Measurements from ENCODE around the gene ERCC4.

ERCC4 gene

DNA sequence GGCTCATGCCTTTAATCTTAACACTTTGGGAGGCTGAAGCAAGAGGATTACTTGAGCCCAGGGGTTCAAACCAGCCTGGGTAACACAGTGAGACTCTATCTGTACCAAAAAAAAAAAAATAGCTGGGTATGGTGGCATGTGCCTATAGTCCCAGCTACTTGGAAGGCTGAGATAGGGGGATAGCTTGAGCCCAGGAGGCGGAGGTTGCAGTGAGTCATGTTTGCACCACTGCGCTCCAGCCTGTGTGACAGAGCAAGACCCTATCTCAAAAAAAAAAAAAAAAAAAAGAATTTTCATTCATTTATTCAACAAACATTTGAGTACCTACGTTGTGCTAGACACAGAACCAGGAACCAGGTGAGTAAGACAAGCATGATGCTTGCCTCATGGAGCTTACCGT, 77.6 kb downstream of the ERCC4 start:
- no peak for DNase-seq

DNA sequence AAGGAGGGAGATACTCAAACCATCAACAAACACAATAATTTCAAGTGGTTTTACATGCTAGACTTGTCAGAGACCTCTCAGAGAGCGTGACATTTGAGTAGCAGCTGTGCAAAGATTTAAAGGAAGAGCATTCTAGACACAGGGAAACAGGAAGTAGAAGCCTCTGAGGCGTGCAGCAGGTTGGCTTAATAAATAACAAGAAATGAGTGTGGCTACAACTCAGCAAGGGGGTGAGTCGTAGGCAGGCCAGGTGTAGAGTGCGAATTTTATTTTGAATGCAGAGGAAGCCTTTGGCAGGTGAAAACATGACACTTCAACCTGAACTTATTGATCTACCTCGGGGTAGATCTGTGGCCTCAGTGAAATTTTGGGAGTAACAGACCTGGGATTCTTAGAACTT, 78.0 kb downstream of the ERCC4 start:
- peak; percentile 24 for DNase-seq

DNA sequence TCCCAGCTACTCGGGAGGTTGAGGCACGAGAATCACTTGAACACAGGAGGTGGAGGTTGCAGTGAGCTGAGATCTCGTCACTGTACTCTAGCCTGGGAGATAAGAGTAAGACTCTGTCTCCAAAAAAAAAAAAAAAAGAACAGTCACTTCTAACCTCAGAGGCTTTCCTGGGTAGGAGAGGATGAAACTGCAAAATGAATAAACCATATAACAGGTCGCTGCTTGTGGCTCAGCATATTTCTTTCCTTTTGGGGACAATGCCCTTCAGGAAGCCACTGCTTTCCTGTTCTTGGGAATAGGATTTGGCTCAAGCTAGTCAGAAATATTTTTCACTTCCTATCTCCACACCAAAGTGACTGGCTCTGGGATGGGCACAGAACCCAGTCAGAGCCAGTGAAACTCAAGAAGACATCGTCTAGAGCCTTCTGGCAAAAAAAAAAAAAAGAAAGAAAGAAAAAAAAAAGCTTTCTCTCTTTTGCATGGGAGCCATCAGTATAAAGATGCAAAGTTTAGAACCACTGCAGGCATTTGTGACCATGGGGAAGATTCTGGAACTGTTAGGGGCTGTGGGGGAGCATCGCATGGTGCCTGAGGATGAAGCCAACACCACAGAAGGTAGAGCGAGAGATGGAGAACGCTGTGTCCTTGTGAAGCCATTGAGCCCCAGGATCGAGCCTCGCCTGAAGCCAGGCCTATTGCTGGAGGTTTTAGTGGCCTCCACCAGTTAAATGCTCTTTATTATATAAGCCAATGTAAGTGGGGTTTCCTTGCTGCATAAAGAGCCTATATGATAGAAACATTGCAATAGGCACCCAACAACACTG, 79.3 kb downstream of the ERCC4 start:
- DNase-seq = no peak

DNA sequence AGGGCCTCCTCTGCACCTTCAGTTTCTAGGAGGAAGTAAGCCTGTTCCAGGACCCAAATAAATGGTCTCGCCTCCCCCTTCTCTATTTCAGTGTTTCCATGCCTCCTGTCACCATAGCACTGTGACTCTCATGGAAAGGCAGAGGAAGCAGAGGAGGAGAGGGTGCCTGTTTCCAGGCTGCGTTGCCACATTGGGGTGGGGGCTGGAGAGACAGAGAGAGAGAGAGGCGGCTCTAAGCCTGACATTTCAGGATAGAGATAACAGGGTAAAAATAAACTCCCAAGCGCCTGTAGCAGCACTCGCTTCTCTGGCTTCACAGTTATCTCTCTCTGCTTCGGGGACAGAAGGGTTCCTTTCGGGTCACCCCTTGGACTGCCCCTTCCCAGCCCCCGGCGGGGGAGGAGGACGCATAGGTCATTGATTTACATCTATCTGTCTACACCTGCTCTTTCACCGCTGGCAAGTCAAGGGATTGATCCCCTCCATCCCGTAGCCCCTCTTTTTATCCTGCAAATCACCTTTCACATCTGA, 80.0 kb downstream of the ERCC4 start:
- no peak for DNase-seq

GRCh38 chr16:14001521-14001920, 81.6 kb downstream of the ERCC4 start:
- no peak for DNase-seq

Data from NCI-H2107 (cell line).